NOMO-1 (cell line): ENCODE measurements around the gene SMG9.

Source experiments
- DNase-seq, 2 experiments: peaks; one replicate each; lab custom pipeline; 2025; ENCODE audit not compliant: unreplicated experiment in 2 of 2; lab: John Stamatoyannopoulos, UW

Gene SMG9, protein sequence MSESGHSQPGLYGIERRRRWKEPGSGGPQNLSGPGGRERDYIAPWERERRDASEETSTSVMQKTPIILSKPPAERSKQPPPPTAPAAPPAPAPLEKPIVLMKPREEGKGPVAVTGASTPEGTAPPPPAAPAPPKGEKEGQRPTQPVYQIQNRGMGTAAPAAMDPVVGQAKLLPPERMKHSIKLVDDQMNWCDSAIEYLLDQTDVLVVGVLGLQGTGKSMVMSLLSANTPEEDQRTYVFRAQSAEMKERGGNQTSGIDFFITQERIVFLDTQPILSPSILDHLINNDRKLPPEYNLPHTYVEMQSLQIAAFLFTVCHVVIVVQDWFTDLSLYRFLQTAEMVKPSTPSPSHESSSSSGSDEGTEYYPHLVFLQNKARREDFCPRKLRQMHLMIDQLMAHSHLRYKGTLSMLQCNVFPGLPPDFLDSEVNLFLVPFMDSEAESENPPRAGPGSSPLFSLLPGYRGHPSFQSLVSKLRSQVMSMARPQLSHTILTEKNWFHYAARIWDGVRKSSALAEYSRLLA

DNA sequence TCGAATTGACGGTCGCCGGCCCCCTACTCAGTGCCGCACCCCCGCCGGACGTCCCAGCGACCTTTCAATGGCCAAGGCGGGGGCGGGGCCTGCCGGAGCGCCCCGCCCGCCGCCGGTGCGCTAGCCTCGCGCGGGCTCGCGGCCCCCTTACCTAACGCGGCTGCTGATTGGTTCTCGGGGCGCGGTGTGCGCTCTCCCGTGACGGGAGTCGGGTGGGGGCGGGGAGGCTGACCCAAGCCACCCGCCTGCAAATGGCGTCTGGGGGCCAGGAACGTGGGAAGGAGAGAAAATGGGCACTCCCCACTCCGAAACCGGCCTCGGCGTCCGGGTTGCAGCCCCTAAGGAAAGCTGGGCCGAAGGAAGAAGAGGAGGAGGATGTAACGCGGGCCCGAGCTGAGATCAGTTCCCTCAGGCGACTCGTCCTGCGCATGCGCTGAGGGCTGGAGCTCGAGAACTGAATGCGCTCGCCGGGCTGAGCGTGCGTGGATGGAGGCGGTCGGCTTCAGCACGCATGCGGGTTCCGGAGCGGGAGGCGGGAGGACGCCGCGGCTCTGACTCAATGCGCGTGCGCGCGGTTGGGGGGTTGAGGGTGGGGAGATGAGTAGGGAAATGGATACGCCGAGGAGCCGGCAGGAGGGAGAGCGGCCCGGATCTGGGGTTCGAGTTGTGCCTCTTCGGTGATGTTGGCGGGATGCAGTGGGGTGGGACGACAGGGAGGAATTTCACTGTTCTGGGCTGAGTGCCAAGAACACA is at the start of gene SMG9:
Gene SMG9 (minus strand): TSS at position 460 of the 753 bp plus-strand sequence. CDS start 4,221 bp downstream, outside the sequence.
- DNase-seq: peak; percentile 93 to 94

DNA sequence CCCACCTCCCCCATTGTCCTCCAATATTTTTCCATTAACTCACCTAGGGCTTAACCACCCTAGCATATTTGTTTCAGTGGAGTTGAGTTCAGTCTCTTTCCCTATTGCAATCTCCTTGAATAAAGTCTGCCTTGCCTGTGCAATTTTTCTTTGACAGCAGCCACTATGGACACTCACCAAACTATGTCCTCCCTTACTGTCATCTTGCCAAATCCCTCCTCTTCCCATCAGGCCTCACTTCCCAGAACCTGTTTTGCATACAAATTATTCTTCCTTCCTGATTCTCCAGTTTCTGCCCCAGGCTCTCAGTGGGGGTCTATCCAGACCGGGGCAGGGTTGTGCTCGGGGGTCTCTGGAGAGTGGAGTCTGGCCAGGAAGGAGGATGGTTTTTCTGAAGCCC is 49.7 kb upstream of the SMG9 start:
- no peak for DNase-seq

DNA sequence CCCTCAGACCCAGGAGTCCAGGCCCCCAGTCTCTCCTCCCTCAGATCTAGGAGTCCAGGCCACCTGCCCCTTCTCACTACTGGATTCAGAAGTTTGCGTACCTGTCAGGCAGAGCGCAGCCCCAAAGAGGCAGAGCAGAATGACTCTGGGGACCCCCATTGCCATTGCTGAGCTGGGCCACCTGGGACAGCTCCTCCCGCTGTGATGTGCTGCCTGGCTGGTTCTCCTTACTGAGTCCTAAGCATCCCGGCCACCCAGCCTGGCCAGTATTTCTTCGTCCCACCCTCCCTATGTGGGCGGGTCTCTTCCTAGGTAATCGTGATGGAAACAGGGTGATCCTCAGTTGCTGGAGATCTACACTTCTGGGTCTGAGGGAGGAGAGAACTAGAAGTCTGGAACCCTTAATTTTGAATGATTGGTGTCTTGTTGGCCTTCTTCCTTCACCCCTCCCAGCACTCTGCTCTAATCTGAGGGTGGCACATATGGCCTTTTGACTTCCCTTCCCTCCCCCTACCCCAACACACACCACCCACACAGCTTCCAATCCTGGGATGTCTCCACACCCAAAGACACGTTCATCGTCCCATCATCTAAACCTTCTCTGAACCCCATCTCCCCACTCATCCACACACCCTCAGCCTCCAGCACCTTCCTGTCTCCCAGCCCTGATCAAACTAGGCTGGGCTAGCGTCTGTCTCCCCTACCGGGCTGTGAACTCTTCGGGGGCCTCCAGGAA is 47.6 kb upstream of the SMG9 start, which contains the start of gene LYPD5:
Gene LYPD5 (minus strand): TSS at position 232 of the 736 bp plus-strand sequence. CDS start 67 bp downstream, at position 165.
- DNase-seq: no peak

DNA sequence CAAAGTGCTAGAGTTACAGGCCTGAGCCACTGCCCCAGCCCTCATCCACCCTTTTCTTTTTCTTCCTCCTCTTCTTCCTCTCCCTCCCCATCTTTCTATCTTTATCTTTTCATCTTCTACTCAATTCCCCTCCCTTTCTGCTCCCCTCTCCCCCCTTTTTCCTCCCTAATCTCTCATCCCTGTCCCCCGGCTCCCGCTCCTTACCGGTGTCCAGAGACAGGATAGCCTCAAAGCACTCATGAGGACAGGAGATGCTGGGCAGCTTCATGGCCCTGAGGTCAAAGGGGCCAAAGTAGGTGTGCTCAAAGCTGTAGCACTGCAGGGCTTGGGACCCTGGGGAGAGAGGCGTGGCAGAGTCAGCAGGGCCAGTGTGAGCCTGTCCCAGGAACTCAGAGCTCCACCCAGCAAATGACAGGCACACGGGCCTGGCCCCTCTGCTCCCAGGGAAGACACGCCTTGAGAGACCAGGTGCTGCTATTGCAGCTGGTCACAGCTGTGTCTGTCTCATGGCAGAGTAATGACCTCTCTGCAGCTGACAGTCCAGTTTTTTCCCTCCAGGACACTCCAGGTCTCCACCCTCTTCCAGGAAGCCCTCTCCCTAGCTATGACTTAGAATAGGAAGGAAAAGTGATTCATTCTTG is 44.9 kb upstream of the SMG9 start:
- DNase-seq: no peak

DNA sequence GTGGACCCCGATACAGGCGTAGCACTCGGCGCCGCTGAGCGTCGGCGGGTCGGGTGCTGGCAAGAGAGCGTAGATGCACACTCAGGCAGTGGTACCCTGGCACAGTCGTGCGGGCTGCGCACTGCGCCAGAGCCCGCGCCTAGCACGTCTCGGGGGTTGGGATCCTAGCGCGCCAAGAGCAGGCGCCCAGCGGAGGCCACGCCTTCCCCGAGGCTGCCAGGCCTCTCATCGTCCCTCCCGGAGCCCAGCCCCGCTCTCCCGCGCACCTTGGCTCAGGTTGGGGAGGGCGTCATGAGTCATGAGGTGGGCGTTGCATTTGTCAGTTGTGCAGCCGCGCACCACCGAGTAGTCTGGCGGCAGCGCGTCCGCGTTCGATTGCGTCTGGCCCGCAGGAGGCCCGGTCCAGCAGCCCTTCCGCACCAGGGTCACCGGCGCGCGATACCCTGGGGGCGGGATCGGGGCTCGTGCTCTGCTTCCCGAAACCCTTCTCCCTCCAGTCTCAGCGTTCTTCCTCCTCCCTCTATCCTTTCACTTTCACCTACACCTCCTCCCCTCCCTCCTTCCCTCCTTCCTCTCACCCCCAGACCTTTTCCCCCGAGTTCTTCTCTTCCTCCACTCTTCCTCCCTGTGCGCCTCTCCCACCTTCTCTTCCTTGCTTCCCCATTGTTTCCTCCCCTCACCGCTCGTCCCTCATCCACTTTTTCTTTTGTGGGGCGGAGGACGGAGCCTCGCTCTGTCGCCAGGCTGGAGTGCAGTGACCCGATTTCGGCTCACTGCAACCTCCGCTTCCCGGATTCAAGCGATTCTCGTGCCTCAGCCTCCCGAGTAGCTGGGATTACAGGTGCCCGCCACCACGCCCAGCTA is 44.0 kb upstream of the SMG9 start:
- DNase-seq: no peak

DNA sequence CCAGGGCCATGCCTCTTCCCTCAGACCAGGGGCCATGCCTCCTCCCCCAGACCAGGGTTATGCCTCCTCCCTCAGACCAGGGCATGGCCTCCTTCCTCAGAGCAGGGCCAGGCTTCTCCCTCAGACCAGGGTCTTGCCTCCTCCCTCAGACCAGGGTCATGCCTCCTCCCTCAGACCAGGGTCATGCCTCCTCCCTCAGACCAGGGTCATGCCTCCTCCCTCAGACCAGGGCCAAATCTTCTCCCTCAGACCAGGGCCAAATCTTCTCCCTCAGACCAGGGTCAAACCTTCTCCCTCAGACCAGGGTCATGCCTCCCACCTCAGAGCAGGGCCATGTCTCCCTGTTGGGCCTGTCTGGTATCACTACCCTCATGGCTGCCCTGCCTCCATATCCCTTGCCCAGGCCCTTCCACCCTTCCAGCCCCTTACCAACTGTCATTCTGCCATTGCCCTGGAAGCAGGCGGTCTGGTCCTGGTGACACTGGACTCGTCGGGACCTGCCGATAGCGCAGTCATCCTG is 43.3 kb upstream of the SMG9 start:
- no peak for DNase-seq

DNA sequence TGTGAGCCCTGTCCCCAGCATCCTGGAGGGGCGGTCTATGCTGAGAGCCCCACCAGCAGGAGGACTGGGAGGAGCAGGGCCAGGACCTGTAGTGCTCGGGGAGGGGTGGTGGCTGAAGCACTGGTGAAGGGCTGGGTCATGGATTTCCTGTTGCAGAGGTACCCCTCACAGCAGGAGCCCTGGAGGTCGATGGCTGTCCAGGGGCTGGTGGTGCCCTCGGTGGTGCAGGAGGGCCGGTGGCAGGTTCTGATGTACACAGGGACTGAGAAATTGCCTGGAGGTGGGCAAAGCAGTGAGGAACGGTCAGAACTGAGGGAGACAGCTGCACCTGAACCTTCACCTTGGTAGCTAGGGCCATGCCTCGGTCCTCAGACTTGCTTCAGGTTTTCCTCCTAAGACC is 42.8 kb upstream of the SMG9 start:
- no peak for DNase-seq

DNA sequence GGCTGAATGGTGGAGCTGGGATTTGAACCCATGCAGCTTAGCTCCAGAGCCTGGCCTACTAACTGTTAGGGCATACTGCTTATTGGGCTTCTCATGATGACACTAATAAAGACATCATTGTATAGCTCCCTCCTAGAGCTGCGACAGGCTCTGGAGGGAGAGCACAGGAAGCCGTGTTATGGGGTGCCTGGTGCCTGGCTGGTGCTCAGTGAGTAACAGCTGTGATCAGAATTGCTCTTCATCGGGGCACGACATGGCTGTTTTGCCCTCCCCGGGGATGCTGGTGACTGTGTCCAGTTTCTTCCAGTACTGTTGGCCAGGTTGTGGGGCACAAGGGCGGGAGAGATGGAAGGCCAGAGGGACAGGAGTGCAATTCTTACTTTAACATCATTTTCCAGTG is 42.4 kb upstream of the SMG9 start:
- DNase-seq: no peak

DNA sequence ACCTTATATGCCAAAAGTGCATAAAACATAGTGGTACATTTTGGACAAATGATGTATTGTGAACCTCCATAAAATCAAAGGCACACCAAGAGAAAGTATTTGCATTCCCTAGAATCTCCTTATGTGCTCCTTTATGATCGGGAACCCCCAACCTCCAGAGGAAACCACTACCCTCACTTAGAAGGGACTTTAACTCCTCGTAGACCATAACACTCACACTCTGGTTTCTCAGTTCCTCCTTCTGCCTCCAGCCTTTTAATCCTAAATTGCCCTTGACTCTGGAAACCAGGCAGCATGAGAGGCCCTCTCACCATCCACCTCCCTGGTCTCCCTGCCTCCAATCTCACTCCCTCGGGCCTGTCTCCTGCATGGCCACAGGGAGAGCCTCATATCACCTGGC is 35.8 kb upstream of the SMG9 start:
- peak in 1 of 2 experiments; percentile 11 for DNase-seq

DNA sequence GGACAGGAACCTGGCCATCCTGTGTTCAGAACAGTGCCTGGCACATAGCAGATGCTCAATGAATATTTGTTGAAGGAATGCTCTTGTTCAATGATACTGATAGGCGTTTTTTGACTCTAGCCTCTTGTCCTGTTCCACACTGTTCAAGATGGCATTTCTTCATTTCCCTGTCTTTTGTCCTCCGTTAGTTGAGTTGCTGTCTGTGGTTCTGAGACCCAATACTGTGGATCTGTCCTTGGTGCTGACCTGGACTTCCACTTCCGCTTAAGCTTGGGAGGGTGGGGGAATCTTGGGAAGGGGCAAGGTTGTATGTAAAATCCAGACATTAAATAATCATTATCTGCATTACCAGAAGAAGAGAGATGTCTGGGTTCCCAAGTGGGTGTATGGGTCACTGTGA is 34.3 kb upstream of the SMG9 start:
- peak in 1 of 2 experiments; percentile 59 for DNase-seq

DNA sequence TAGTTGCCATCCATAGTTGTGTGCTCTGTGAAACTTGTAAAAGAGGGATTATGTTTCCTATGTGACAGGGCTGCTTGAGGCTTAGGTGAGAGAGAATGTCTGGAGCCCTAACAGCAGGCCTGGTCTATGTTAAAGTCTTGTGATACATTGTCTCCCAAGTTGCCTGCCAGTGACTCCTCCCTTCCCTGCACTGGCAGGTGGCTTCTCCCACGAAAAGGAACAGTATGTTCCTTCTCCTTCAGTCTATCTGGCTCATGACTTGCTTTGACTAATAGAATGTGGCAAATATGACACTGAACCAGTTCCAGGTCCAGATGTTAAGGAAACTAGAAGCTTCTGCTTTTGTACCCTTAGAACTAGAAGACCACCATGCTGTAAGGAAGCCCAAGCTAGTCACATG is 31.9 kb upstream of the SMG9 start:
- no peak for DNase-seq

DNA sequence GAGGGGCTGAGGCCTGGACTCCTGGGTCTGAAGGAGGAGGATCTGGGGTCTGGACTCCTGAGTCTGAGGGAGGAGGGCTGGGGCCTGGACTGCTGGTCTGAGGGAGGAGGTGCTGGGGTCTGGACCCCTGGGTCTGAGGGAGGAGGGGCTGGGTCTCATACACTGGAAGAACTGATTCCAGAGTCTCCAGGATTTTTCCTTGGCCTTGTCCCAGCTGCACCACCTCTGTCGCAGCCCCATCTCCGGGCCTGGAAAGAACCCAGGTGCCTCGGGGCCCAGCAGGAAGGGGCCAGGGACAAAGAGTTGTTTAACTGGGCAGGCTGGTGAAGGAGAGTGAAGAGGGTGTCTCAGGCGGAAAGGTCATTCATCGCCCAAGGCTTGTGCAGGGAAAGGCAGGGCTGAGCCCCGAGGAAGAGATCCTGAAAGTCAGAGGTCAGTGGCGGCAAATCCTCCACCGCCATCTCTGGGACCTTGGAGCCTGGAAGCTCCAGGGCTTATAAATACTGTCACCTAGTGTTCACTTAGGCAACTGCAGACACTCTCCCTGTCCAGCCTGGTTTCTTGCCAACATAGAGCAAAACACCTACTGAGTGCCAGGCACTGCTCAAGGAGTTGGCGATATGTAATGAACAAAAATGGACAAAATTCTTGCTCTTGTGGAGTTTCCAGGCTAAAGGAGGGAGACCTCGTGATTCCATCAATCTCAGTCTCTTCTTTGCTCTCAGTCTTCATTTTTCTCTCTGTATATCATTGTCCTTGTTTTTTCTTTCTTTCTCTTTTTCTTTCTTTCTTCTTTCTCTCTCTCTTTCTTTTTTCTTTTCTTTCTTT is 30.4 kb upstream of the SMG9 start:
- DNase-seq: peak; percentile 63 to 66

DNA sequence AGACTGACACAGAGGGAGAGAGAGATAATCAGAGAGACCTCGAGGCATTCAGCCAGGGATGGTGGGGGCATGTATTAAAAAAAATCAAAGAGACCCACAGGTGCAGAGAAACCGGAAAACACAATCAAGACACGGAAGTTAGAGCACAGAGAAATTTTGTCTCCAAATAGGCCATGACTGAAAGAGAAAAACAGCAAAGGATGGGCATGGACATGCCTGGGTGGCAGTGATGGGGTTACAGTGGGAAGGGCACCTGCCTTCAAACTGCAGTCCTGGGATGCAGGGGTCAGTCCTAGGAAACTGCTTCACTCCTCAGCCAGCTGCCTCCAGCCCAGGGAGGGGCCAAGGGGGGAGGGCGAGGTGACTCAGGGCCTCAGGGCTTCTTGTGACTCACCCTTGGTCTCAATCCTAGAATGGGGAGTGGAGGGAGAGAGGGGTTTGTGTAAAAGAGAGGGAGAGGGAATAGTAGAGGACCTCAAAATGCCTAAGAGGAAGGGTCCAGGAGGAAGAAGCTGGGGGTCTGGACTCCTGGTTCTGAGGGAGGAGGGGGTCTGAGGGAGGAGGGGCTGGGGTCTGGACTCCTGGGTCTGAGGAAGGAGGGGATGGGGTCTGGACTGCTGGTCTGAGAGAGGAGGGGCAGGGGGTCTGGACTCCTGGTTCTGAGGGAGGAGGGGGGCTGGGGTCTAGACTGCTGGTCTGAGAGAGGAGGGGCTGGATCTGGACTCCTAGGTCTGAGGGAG is 29.6 kb upstream of the SMG9 start:
- DNase-seq: peak in 1 of 2 experiments; percentile 25

DNA sequence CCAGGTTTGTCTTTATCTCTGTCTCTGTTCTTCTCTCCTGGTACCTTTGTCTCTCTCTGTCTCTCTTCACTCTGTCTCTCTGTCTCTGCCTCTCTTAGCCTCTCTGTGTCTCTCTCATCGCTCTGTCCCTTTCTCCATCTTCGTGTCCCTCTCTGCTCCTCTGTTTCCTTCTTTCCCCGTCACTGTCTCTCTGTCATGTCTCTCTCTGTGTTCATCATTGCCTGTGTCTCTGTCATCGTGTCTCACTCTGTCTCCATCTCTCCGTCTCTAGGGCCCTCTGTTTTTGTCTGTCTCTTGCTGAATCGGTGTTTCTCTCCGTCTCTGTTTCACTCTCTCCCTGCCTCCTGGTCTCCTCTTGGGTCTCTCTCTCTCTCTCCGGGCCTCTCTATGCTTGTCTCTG is 28.9 kb upstream of the SMG9 start:
- DNase-seq: no peak

DNA sequence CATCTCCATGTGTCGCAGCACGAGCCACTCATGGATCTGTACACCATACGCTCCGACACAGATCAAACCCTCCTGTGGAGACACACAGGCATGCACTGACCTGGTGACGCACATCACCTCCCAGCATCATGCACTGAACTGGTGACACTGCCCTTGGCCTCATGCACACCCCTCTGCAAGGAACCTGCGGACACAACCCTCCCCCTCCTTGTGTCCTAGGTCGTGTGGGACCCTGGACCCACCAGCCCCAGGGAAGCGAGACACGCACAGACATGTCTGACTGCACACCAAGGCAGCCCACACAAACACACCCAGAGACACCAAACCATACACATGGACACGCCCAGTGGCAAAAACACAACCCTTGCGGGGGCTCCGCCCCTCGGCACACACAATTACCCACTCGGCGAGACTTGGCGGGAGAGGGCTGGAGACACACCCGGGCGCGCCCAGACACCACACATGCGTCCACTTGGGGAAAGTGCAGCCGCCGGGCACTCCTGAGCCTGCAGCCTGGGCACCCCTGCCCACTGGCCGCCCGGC is 28.0 kb upstream of the SMG9 start:
- DNase-seq: no peak

DNA sequence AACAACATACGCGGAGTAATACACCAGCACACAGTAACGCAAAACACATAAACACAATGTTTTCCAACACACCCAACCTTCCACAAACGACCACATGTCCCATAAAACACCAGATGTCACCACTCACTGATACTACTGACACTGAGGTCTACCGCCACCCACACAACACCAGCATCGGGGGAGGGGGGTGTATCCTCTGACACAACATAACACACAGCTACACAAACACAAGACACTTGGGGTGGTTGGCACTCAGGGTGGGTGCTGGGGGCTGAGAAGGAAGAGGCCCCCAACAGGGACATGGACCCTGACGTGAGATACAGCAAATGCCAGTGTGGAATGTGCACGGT is 27.5 kb upstream of the SMG9 start:
- no peak for DNase-seq

DNA sequence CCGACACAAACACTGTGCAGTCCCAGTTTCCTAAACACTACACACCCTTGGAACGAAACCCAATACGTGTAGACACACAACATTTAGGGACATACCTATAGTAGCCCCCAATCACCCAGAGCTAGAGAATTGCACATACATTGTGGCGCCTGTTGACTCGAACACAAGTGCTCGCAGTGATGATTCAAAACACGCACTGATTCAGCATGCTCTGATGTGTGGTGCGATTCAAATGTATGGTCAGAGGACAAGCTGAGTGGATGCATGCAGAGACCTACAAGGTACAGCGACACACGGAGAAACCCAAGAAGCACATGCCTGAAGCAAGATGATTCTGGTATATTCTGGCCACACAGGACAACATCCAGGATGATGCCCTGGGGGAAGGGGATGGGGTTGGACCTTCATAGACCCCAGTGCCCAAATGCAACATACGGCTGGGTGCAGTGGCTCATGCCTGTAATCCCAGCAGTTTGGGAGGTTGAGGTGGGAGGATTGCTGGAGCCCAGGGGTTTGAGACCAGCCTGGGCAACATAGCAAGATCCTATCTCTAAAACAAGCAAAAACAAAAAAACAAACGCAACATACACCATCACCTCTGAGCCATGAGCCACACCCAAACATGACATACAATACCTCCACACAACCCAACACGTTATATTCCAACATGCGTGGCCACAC is 27.0 kb upstream of the SMG9 start:
- no peak for DNase-seq
